ENCODE data around the gene TGFBI.

Gene TGFBI

GRCh38 chr5:136109453-136110135 lies 80.8 kb downstream of the TGFBI start:
- Histone ChIP-seq H3K9me3 (ENCODE audit: low read length) (no peaks in the 10 kb centered on the region), H3K79me2 (ENCODE audit: insufficient read depth, low read length) (no peaks in the 10 kb centered on the region), H3K9me2 (ENCODE audit: low read depth, low read length) (no peaks in the 10 kb centered on the region), H3K4me2 (ENCODE audit: low read length) (no peak overlapping the region), H2AFZ (ENCODE audit: low read length) (no peak overlapping the region), H3K36me3 (ENCODE audit: insufficient read depth, low read length) (no peaks in the 10 kb centered on the region), H4K20me1 (ENCODE audit: insufficient read depth, low read length) (no peaks in the 10 kb centered on the region), H3F3A (ENCODE audit: insufficient read depth, low read length) (no peaks in the 10 kb centered on the region), H3K4me3 (ENCODE audit: low read depth, low read length, poor library complexity, severe bottlenecking) (no peak overlapping the region), H3K4me1 (ENCODE audit: insufficient read depth, low read length, severe bottlenecking) (peaks cover 5% of the 10 kb centered on the region), H3K27me3 (ENCODE audit: insufficient read depth, low read length) (no peaks in the 10 kb centered on the region; the same call in 1 of the 2 replicates), H3K9ac (ENCODE audit: low read length) (no peak overlapping the region), H3K27ac (ENCODE audit: low read depth, low read length, poor library complexity, severe bottlenecking) (no peak overlapping the region)
- TF ChIP-seq EZH2 (IDR thresholded peaks at IDR 0.05; ENCODE audit: borderline replicate concordance, low read length), result no peak
- no peak for TF ChIP-seq CTCF (IDR thresholded peaks at IDR 0.05; ENCODE audit: low read length)

All from OCI-LY1 (cell line).